RPMI7951 (cell line): Measurements from ENCODE around the gene TOP2A. TPM values are rescaled to one million over a fixed set of nuclear protein-coding genes. Genes with fewer than 3 reads are reported as not detected.
"Not testable (repeated sequence)": the region's sequence is repeated elsewhere in the genome, so short reads cannot be mapped to it uniquely, and the experiment has no call there.

Experiments
- DNase-seq: peaks from one replicate; pipeline ENCODE4 v3.0.0-alpha.2; 2012; ENCODE audit warnings: low read depth
- total RNA-seq: library from RNA; depleted of rRNA; stranded (reverse); fragments of >200 nt; shearing (Covaris generic); gene quantifications from 2 replicates; pipeline ENCODE4 v1.2.3, GENCODE V29; 2014

Gene TOP2A
- total RNA-seq, 1 experiment from 2014 or later, result 315 TPM

- DNase-seq, result no peak
Measured at GRCh38 chr17:40378966-40379365, 38.7 kb downstream of the TOP2A start.

- DNase-seq, result no peak
Measured at GRCh38 chr17:40377832-40378231, 39.9 kb downstream of the TOP2A start.

- not testable (repeated sequence) for DNase-seq
Measured at GRCh38 chr17:40376541-40376940, 41.2 kb downstream of the TOP2A start.

GRCh38 chr17:40375786-40376185 is 41.9 kb downstream of the TOP2A start:
- not testable (repeated sequence) for DNase-seq

GRCh38 chr17:40374821-40375498 is 42.7 kb downstream of the TOP2A start:
- no peak for DNase-seq

GRCh38 chr17:40373999-40374398 is 43.7 kb downstream of the TOP2A start:
- no peak for DNase-seq

GRCh38 chr17:40373324-40373723 is 44.4 kb downstream of the TOP2A start:
- peak; percentile 8 for DNase-seq

- peak; percentile 10 for DNase-seq
Measured at GRCh38 chr17:40372644-40373043, 45.1 kb downstream of the TOP2A start.

GRCh38 chr17:40372031-40372430 is 45.7 kb downstream of the TOP2A start:
- DNase-seq, result no peak

GRCh38 chr17:40371261-40371929 is 46.3 kb downstream of the TOP2A start:
- peak; percentile 32 for DNase-seq

- no peak for DNase-seq
Measured at GRCh38 chr17:40369923-40370322, 47.8 kb downstream of the TOP2A start.

GRCh38 chr17:40367728-40368127 is 50.0 kb downstream of the TOP2A start:
- not testable (repeated sequence) for DNase-seq

GRCh38 chr17:40366861-40367518 is 50.7 kb downstream of the TOP2A start:
- no peak for DNase-seq

- DNase-seq, result no peak
Measured at GRCh38 chr17:40366076-40366860, 51.4 kb downstream of the TOP2A start.

GRCh38 chr17:40364906-40365305 is 52.8 kb downstream of the TOP2A start:
- no peak for DNase-seq

GRCh38 chr17:40364121-40364861 is 53.4 kb downstream of the TOP2A start, which contains the start of gene GJD3:
GJD3 (minus strand) TSS chr17:40364737; CDS start chr17:40363815, 922 bp downstream.
- no peak for DNase-seq

- no peak for DNase-seq
Measured at GRCh38 chr17:40363111-40363827, 54.4 kb downstream of the TOP2A start.

- DNase-seq, result peak; percentile 42
Measured at GRCh38 chr17:40362696-40363110, 55.0 kb downstream of the TOP2A start.

- DNase-seq, result no peak
Measured at GRCh38 chr17:40361925-40362695, 55.6 kb downstream of the TOP2A start.
